ENCODE results near the gene ADGRG6.
A peak's percentile ranks its signal among the peaks of the same experiment; 100 is the strongest.
"Not testable (repeated sequence)": the region's sequence is repeated elsewhere in the genome, so short reads cannot be mapped to it uniquely, and the experiment has no call there.

ADGRG6 gene

DNA sequence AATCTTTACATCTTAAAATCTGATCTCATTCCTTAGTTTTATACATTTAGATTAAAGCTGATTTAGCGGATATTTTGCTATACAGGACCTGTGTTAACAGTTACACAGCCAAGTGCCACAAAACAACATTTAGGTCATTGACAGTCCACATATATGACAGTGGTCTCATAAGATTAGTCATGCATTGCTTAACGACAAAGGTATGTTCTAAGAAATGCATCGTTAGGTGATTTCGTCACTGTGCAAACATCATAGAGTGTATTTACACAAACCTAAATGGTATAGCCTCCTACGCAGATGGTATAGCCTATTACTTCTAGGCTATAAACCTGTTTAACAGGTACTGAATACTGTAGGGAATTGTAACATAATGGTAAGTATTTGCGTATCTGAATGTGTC, 21.6 kb downstream of the ADGRG6 start:
- no peak for DNase-seq

GRCh38 chr6:142324111-142324510, 22.3 kb downstream of the ADGRG6 start:
- no peak for DNase-seq

DNA sequence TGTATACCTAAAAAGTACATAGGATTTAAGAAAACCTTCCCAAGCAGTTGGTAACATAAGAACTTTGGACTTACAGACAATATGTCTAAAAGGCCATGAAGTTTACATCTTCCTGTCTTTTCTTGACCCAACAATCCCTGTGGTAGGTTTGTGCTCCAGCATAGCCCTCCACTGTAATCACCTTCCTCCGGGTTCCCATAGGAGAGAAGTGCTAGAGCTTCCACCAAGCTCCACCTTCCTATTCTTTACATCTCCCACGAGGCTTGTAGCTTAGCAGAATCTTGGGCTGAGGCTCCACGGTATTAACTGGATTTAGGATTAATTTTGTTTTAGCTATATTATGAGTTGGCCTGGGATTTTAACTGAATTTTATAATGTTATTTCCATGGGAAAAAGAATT, 23.3 kb downstream of the ADGRG6 start:
- DNase-seq, result no peak

DNA sequence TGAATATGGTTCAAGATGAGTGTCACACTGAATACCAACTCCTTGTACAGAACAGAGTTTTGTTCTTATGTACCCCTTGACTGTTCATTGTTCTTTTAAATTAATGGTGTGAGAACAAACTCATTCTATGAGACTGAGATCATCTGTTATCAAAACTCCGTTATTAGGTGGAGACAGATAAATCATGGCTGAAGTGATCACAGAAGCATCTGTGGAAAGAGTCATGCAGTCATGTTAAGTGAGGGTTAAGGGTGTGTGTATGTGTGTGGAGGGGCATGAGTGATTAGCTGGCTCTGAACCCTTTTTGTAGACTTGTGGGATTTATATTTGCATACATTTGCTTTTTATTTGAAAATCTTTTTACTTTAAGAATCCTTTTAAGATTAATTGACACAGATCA, 24.7 kb downstream of the ADGRG6 start:
- DNase-seq, result no peak

DNA sequence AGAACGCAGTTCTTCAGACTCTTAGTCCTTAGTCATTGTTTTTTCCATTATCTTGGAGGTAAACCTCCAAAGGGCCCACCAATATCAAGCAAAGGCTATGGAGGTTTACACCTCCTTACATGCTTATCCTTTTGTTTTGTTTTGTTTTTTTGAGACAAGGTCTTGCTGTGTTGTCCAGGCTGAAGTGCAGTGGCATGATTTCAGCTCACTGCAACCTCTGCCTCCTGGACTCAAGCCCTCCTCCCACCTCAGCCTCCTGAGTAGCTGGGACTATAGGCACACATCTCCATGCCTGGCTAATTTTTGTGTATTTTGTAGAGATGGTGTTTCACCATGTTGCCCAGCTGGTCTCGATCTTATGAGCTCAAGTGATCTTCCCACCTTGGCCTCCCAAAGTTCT, 26.3 kb downstream of the ADGRG6 start:
- DNase-seq, result no peak

- DNase-seq, result no peak
These were observed 27.8 kb downstream of the ADGRG6 start for GRCh38 chr6:142329486-142330113.

DNA sequence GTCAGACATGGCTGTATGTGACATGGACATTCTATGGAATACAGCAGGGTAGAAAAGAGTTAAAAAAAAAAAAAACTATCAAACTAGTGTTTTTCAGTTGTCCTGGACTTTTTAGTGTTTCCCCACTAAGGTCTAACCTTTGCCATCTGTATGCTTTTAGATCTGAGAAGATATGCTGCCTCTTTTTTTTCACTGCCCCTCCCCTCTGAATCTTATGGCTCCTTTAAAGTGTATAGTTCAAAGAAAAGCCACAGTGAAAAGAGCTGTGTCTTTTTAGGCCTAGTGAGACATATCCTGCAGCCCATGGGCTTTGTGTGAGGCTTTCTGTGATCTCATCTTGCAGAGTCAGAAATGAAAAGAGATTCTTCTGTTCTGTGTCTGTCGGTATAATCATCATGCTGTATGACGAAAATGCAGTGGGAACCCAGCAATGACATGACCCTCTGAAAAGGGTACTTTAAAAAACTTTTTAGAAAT, 29.3 kb downstream of the ADGRG6 start:
- peak; percentile 60 for DNase-seq

- no peak for DNase-seq
These were observed 29.8 kb downstream of the ADGRG6 start for GRCh38 chr6:142331601-142332000.

DNA sequence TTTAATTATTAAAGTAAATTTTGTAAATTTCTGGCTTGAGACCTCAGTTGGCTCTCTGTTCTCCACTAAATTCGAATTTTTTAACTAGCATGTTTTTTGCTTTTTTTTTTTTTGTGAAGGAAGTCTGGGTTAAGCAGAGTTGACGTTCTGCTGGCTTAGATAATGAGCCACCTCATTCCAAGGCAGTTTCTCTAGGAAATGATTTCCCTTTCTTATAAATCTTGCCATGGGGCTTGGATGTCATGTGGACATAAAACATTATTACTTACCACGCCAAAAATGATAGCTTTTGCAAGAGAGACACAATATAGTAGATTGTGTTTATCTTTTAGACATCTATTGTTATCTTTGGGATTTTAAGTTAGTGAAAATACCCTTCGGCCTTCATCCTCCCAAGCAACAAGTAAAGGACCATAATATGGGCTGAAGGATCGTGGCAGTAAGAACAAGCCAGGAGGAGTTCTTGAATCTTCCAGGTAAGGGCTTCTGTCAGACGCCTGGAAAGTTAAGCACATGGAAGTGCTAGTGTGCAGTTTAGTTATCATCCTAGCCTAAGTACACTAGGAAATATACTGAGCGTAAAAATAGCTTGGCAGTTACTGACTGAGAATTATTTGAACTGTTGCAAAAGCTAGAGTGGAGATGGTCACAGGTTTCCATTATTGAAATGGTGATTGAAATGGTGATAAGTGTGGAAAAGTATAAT, 30.7 kb downstream of the ADGRG6 start:
- no peak for DNase-seq

GRCh38 chr6:142333431-142333830, 31.6 kb downstream of the ADGRG6 start:
- no peak for DNase-seq

- DNase-seq, result no peak
These were observed 32.5 kb downstream of the ADGRG6 start for GRCh38 chr6:142334294-142334693.

DNA sequence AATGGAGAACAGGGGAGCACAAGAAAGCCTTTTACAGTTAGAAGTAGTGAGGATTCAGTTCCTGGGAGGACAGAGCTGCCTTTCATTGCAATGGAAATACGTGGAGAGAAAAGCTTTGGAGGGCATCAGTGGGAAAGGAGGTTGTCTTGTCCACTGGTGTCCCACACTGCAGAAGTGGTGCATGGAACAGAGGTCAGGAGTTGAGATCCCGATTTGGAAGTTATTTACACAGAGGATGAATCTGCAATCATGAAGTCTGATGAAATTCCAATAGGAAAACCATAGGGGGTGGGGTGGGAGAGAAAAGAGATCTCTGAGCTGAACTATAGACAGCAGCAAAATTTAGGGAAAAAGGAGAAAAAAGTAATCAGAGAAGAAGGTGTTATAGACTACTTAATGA, 33.6 kb downstream of the ADGRG6 start:
- no peak for DNase-seq

GRCh38 chr6:142336183-142336582, 34.4 kb downstream of the ADGRG6 start:
- no peak for DNase-seq

DNA sequence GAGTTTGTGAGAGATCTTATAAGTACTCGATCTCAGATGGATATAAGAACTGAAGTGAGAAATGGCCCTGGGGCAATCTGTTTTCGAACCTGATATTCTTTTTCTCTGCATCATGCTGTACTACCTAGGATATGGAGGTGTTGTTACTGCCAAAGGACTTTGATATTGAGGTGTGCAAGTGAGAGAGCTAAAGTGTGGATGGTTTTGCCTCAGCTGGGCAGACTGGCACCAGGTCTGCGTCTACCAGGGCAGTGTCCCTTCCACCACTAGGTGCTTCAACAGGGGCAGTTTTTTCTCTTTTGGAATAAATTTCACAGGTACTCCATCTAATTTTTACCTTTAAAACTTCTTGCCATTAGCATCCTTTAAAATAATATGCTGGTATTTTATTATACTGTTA, 35.0 kb downstream of the ADGRG6 start:
- DNase-seq, result no peak

DNA sequence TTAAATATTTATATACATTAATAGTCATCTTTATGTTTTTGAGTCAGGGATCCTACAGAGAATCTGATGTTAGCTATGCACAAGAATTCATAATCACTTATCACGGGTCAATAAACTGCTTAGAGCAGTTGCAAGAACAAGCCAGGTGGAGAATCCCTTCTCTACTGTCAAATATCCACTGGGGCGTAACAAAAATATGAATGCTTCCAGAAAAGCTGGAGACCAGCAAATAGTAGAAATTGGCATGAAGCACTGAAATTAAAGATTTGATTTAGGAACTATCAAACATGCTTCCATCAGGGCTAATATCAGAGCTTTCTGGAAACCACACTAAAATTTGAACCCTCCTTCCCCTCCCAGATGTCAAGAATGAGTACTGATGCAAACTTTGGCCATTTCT, 37.3 kb downstream of the ADGRG6 start:
- no peak for DNase-seq

GRCh38 chr6:142339968-142340658, 38.3 kb downstream of the ADGRG6 start:
- no peak for DNase-seq

GRCh38 chr6:142341855-142342330, 40.1 kb downstream of the ADGRG6 start:
- no peak for DNase-seq

DNA sequence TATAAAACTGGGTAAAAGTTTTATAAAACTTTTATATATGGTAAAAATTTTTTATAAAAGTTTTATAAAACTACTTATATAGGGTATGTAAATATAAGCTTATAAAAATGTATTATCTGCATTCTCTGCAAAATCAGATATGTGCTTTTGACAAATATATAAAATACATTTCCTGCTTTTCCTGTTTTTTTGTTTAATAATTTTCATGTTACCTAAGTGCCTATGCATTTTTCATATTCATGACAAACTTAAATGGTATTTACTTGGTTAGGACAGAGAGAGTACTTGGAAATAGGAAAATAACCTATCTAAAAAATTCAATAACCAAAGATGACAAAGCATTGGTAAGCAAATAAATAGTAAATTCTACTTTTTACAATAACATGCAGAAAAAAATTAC, 41.2 kb downstream of the ADGRG6 start:
- DNase-seq, result no peak

DNA sequence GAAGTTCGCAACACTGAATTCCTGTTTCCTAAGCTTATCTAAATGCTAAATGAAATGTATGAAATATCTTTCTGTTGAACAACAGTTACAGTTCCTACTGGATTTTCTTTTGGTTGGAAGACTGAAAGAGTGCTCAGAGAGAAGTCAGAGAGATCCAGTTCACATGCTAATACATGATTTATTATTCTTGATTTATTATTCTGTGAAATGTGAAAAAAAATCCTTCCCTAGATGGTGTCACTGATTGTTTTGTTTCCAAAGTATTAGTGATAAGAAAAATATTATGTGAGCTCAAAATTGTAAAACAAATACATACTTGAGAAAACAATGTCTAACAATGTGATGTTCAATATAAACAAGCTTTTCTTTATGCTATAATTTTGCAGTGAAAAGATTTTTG, 42.1 kb downstream of the ADGRG6 start:
- no peak for DNase-seq

GRCh38 chr6:142345261-142345660, 43.5 kb downstream of the ADGRG6 start:
- no peak for DNase-seq

GRCh38 chr6:142346166-142346565, 44.4 kb downstream of the ADGRG6 start:
- not testable (repeated sequence) for DNase-seq

DNA sequence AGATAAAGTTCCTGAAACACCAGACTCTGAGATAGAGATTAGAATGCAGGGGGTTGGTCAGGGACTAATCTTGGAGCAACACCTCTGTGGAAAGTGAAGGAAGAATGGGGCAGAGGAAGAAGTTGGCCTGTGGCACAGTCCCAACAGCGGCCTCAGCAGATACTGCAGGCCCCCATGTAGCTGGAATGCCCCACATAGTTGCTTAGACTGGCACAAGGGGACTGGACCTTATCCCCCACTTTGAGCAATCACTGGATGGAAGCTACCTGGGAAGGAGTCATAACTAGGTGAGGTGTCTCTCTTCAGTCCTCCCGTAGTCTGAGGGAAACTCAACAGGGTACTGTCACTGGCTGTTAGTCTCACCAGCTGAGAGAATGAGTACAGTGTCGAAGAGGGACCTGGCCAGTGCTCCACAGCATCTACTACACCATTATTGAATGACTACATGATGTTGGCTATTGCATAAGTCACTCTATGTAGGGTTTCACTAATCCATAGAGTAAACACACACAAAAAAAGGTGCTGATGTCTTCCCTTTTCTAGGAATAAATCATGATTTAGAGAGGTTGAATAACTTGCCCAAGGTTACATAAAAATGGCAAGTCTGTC, 47.5 kb downstream of the ADGRG6 start:
- DNase-seq, result no peak

DNA sequence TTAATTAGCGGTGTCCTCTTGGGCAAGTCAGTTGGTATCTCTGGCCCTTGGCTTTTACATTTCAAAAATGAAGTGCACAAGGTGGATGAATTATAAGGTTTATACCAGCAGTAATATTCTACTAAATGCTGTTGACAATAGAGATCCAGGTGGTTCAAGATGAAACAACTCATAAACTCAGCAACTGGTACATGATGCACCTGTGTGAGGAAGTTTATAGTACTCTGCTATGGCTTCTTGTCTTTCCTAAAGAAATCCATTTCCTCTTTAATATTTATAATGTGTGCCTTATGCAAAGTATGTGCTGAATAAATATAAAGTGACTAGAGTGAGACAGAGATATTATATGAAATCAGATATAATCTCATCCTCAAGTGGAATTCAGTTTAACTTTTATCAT, 48.5 kb downstream of the ADGRG6 start:
- DNase-seq, result no peak

- no peak for DNase-seq
These were observed 51.9 kb downstream of the ADGRG6 start for GRCh38 chr6:142353690-142354089.
